GM19035 (cell line): ENCODE measurements around the gene FGG.
"Not testable (repeated sequence)": the region's sequence is repeated elsewhere in the genome, so short reads cannot be mapped to it uniquely, and the experiment has no call there.

Experiments
- ATAC-seq: cut with Tn5 transposase; IDR thresholded peaks from one replicate; pipeline ENCODE4 v1.9.1; 2021; ENCODE audit not compliant: unreplicated experiment

The FGG gene

DNA sequence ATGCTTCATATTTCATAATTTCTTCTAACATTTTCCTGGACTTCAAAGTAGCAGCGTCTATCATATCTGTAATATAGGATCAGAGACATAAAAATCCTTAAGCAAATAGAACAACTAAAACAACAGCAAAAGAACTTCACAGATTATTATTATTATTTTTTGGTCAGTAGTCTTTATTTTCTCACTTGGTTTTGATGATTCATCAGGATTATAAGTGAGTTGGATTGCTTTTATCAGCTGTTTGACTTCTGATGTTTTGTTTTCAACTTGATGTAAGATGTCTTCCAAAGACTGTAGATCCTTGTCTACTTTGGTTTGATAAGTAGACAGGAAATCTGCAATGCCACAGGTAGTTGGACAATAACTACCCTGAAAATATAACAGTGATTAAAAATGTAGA, 623 bp downstream of the FGG start:
- no peak for ATAC-seq

DNA sequence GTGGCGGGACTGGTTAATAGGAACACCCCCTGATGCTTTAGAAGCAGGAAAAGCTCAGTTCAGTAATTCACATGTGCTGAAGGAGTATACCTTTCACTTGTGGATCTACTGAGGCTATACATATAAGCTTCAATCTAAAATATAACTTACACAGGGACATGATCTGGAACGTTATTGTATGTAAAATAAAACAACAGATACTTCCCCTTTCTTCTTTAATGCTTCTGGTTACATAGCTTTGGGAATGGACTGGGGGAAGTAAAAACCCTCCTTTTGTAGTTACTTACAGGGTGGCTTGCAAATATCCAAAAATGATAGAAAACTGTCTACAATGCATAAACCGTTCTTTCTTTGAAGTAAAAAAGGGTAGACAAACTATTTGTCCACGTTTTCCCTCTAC, 1.9 kb downstream of the FGG start:
- ATAC-seq: no peak

DNA sequence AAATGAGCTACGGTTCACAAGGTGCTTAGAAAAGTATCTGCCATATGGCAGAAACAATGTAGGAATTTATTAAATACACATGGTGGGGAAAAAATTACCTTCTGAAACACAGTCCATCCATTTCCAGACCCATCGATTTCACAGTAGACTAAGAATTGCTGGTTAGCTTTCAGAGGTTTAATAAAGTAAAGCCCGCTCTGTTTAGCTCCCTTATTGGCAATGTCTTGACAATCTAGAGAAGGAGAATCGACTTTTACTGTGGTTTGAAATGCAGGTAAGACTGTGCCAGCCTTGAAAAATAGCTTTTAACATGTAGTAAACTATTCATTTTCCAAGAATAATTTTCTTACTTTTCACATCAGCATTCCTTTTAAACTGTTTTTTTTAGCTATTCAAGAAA, 2.9 kb downstream of the FGG start:
- ATAC-seq: no peak

DNA sequence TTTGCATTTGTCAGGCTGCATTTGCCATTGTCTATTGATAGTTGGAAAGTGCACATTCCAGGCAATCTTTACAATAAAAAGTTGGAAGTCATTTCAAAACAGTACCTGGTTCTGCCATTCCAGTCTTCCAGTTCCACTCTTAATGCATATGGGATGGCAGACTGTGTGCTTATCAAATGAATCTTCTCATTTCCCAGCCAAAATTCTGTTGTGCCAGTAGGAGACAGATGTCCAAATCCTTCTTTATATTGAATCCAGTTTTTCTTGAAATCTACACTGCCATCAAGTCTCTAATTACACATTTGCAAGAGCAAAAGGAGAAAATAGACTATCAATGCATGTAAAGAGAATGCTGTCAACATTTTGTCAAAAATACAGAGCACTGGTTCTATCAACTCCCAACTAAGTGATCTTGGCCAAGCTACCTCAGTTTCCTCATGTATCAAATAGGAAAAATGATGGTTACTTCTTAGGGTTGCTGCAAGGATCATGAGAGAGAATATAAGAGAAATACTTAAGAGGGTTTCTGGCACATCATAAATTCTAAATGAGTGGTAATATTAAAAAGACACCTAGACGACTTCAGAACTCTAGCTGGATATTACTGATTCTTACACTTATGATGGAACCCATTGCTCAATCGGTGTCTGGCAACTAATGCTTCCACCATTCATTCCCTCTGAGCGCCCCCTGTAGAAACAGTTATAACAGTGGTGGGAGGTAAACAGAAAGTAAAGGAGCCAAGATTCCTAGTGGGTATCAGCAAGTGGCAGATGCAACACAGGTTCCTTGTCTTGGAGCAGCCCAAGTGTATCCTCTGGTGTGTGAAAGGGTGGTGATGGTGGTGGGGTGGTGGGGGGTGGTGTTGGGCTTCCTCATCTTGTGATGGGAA, 3.8 kb downstream of the FGG start:
- ATAC-seq: no peak

DNA sequence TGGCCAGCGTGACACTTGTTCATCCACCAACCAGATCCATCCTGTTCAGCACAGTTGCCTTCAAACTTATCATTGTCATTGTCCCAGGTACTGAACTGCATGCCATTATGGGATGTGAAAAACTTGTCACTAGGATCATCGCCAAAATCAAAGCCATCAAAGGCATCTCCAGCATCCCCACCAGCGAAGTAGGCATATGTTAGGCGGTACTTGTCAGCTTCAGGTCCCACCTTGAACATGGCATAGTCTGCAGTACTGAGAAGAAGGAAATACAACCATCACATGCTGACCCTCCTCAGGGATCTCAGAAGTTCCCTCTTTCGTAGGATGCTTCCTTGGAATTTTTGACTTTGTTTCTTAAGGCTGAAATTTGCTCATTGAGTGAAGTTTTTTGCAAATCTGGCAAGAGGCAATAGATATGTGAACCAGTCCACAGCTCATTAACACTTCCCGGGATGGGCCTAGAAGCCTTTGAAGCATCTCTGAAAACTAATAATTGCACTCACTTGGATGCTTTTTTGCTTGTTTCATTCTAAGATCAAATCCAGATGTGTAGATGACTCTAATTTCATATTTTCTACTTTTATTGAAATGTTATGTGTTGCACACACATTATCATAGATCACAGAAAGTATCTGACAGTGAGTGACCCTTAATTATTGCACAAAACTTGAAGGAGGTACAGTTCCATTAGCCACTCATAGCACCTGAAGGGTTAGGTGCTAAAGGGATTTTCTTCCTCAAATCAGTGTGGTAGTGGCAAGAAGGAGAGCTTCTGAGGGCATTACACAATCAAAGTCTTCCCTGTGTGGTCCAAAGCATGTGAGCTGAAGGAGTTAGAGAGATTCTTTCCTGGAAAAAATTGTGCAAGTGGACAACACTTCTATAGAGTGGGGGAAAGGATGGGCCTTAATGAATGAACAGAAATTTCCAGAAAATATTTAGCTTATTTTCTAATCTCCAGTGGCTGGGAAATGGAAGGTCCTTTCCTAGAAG, 5.4 kb downstream of the FGG start:
- no peak for ATAC-seq

DNA sequence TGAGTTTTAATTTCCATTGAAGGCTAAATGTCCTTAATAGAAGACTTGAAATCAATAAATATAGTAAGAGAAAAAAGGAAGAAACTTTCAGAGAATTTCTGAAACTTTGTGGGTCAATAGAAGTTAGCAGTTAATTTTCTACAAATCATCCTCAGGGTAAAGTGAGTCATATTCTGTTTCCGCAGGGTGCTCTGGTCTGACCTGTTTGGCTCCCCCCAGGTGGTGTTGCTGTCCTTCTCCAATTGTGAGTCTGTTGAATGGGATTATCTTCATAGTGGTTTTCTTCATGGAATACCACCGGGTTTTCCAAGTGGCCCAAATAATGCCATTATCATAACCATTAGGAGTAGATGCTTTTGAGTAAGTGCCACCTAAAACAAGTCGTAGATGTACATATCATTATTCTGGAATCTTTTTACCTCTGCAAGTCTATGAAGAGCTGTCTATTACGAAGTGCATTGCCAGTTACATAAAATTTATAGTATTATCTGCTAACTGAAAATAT, 7.7 kb downstream of the FGG start:
- no peak for ATAC-seq

DNA sequence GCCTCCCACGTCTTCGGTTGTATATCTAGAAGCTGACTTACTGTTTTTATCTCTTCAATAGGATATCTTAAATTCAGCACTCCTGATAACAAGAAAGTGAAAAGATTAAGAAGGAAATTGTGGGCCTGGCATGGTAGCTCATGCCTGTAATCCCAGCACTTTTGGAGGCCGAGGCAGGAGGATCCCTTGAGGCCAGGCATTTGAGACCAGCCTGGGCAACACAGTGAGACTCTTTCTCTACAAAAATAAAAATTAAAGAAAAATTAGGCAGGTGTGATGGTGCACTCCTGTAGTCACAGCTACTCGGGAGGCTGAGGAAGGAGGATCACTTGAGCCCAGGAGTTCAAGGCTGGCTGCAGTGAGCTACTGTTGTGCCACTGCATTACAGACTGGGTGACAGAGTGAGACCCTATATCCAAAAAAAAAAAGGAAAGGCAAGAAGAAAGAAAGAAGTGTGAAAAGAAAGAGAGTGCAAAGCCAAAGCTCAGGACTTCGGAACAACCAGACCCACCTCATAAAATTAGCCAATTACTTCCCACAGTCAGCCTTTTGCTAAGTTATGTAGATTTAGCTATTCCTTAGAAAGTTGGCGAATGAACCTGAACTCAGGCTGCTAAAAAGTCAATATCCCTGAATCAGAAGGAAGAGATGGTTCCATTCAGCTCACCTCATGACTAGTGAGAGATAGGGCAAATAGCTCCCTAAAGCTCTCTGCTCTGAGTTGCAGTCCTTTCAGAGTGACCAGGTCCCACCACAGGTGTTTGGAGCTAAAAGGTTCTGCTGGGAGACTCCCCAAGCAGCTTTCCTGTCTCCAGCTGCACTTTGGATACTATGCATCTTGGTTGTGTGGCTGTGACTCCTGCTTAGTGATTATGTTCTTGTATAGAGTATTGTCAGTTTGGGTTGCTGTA, 9.2 kb downstream of the FGG start:
- no peak for ATAC-seq

DNA sequence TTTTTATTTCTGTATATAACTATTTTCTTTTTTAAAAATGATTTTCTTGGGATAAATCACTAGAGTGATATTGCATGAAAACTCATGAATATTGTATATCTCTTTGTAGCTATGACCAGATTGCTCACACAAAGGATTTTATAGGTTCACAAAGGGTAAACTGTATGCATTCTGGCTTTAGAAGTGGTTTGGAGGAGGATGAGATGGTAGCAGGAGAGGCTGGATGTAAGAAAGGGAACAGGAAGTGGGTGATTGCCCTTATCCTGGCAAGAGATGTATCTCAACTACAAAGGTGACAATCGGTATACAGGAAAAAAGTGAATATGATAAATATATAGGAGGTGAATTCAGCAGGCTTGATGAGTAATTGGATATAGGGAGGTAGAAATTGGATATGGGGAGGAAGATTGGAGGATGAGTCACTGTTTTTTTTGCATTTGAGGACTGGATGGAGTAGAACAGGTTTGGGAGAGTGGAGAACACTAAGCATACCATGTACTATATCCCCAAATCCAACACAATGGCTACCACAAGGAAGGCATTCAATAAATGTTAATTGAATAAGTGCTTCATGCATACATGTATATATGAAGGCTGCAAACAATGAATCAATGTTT, 9.9 kb downstream of the FGG start:
- ATAC-seq: no peak

DNA sequence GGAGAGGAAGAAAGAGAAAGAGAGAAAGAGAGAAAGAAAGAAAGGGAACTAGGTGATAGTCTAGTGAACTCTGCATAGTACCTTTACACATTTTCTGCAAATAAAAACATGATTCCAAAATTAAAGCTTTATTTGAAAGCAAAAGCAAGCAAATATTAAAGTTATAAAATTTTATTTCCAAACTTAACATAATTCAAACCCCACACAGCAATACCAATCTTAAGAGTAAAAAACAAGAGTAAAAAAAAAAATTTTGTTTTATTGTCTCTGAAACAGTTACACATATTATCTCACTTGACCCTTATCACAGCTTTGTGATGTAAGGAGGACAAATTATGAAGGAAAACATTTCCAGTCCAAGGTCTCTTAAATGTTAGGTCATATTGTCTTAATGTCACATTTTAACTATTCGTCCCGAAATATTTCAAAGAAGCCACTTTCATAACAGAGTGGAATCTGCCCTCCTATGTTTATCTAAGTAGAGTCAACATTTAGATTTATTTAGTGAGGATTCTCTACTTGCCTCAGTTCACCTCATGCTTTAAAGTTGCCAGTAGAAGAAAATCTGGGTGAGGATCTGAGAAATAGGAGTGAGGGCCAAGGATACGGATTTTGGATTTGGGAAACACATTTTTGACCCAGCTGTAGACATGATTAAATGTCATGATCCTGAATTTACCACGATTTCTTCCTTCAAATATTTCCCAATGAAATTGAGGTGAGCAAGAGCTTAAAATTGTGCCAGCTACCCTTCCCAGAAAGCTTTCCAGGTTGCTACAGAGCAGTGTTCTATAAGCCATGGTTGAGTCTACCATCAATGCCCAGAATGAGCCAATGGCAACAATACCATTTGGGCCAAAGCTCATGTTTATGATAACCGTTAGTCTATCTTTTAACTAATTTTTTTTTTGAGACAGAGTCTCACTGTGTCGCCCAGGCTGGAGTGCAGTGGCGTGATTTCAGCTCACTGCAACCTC, 14.4 kb downstream of the FGG start:
- ATAC-seq: no peak

DNA sequence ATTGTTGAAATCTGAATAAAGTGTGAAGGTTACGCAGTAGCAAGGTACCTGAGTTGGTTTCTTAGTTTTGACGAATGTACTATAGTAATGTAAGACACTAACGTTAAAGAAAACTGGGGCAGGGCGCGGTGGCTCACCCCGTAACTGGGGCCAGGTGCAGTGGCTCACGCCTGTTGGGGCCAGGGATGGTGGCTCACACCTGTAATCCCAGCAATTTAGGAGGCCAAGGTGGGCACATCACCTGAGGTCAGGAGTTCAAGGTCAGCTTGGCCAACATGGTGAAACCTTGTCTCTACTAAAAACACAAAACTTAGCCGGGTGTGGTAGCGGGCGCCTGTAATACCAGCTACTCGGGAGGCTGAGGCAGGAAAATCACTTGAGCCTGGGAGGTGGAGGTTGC, 15.2 kb downstream of the FGG start:
- not testable (repeated sequence) for ATAC-seq

DNA sequence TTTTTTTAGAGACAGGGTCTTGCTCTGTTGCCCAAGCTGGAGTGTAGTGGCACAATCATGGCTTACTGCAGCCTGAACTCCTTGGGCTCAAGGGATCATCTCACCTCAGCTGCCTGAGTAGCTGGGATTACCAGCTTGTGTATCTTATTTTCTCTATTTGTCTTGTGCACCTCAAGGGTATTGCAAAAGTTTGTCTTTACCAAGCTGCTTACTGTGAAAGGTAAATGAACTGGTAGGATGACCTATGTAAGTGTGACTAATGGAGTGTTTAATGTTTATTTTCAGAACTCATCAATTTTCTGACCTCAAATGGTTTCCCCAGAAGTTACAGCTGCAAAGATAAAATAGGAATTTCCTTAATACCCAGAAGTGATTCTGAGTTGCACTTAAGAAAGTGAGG, 16.6 kb downstream of the FGG start:
- ATAC-seq: no peak

DNA sequence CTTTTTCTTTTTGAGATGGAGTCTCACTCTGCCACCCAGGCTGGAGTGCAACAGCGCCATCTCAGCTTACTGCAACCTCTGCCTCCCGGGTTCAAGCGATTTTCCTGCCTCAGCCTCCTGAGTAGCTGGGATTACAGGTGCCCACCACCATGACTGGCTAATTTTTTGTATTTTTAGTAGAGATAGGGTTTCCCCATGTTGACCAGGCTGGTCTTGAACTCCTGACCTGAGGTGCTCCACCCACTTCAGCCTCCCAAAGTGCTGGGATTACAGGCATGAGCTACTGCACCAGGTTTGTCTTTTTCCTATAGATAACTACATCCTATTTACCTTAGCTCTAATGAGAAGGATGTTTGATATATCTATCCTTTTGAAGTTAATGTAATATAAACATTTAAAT, 18.1 kb downstream of the FGG start:
- ATAC-seq: not testable (repeated sequence)

DNA sequence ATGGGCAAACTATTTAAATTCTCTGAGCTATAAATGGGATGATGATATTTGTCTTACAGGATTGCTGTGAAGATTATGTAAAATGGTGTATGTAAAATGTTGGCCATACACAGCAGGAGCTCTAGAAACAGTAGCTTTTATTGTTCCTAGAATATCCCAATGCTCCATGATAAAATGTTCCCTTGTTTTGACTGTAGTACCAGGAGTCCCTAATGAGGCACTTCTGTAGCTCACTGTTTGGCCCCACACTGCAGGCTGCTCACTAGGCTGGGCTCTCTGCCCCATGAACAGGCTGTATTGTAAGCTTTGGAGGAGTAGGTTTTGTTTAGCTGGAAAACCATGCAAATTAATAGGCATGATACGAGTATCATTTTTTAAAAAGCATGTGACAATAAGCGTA, 18.6 kb downstream of the FGG start:
- ATAC-seq: no peak

DNA sequence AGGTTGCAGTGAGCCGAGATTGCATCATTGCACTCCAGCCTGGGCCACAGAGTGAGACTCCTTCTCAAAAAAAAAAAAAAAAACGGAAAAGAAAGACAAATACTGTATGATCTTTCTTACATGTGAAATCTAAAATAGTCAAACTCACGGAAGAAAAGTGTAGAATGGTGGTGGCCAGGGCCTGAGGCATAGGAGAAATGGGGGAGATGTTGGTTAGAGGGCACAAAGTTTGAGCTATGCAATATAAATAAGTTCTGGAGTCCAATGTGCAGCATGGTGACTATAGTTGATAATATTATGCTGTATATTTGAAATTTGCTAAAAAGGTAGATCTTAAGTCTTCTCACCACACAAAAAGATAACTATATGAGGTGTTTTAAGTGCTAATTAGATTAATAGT, 20.6 kb downstream of the FGG start:
- no peak for ATAC-seq

DNA sequence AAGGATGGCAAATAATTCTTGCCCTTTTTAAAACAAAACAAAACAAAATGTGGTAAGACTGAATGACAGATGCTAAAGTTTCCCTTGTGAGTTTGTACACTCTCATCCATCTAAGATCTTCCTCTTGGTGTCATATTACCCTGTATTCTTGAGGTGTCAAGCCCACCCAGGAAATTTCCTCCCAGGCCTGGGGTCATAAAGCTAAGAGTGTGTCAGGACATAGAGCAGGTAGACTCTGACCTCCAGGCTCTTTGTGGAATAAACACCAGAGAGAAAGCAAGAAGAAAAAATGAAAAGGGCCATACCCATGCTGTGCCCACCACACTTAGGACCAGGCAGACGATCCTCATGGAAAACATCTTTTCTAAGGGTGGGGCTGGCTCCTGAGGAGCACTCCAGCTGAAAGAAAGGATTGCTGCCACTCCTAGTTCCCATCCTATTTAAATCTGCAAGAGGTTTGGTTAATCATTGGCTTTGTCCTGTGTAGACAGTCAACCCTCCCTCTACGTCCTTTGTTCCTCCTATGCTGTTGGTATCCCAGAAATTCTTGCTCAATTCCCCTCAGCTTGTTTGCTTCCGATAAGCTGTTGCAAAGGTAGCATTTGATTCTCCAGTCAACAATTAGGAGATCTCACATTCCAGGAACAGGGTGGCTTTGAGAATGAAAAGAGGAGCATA, 22.0 kb downstream of the FGG start, which contains the start of gene FGA:
TSS of gene FGA (minus strand) at position 414 of the 678 bp plus-strand sequence. CDS start at position 359, 55 bp downstream.
- no peak for ATAC-seq

DNA sequence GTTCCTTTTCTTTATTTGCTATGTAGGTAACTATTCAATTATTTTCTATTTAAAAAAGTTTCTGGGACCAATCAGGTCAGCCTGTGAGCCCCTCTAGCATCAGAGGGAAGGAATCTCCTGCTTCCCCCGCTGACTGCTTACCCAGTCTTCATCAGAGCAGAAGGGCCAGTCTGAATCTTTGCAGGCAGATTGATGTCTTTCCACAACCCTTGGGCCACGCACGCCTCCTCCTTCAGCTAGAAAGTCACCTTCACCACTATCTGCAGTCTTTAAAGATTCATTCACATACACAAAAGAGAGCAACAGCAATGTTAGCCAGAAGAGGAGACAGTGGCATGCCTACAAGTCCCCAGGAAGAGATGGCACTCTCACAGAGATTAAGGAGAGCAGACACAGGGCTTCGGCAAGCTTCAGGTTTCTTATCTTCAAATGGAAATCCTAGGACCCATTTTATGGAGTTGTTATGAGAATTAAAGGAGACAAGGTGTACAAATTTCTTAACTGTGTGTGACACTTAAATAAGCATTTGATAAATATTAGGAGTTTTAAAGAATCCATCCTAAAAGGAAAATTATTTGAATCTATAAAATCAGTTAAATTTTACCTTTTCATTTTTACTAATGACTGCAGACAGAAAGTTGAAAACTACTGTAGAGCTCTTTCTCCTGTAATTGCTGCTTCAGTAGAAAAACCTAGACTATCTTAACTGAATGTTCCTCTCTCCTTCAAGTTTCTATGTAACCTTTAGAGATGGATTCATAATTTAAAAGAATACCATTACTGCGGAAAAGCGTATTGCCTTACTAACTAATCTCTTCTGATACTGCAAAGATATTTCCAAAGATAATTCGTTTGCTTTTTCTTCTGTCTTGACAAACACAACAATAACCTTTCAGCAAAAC, 22.9 kb downstream of the FGG start:
- no peak for ATAC-seq

DNA sequence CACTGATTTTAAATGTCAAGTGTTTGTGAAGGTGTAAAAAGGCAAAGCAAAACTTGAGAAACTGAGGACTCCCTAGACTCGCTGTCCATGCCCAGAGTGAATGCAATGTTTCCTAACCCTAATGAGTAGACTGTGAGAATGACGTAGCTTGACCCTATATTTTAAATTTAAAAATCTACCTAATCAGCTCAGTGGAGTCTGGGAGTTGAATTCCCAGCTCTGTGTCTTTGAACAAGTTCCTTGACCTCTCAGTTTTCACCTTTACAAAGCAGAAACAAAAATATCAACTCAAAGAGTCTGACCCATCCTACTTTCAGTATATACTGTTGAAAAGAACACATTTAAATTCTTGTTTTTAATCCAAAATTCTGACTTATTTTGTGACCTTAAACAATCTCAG, 24.3 kb downstream of the FGG start:
- ATAC-seq: no peak
